ENCODE measurements around the gene RBM39. TPM values are rescaled to one million over a fixed set of nuclear protein-coding genes. Genes with fewer than 3 reads are reported as not detected.

Gene RBM39
- total RNA-seq, 1 experiment from 2014 or later: 282 TPM

DNA sequence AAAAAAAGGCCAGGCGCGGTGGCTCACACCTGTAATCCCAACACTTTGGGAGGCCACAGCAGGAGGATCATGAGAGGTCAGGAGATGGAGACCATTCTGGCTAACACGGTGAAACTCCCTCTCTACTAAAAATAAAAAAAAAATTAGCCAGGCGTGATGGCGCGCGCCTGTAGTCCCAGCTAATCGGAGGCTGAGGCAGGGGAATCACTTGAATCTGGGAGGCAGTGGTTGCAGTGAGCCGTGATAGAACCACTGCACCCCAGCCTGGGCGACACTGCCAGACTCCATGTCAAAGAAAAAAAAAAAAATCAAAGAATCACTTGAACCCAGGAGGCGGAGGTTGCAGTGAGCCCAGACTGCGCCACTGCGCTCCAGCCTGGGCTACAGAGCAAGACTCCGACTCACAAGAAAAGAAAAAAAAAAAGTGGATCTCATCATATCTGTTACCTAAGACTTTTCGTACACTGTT lies 4.2 kb downstream of the RBM39 start:
- H3K9me3 ChIP-seq (ENCODE audit: control insufficient read depth, insufficient read depth, low read depth, low read length): no peaks in the 10 kb centered on the region
- no peak overlapping the region for H3K27ac ChIP-seq (ENCODE audit: low read length)
- no peak overlapping the region for H3K4me3 ChIP-seq (ENCODE audit: low read depth in 2 of 2, low read length in 2 of 2)
- DNase-seq (ENCODE audit: low read depth, low spot score) (no peak), ATAC-seq (no peak)
- CTCF ChIA-PET: no interaction called here
- in situ Hi-C loops (cut with HindIII; ENCODE audit: low pct_unique_long_range_greater_than_20kb, low sequenced_read_pairs) (no loop called here), intact Hi-C loops (cut with micrococcal nuclease; ENCODE audit: unreplicated experiment) (no loop called here)
- TF ChIP-seq POLR2AphosphoS5 (IDR thresholded peaks at IDR 0.05; ENCODE audit: low read depth, low read length) (no peak), TCF7L2 (IDR thresholded peaks at IDR 0.05; ENCODE audit: low read depth, low read length) (no peak), SIN3A (IDR thresholded peaks at IDR 0.05; ENCODE audit: borderline replicate concordance, insufficient read depth, low read depth, low read length) (no peak)
- TF ChIP-seq, protein P1, sequence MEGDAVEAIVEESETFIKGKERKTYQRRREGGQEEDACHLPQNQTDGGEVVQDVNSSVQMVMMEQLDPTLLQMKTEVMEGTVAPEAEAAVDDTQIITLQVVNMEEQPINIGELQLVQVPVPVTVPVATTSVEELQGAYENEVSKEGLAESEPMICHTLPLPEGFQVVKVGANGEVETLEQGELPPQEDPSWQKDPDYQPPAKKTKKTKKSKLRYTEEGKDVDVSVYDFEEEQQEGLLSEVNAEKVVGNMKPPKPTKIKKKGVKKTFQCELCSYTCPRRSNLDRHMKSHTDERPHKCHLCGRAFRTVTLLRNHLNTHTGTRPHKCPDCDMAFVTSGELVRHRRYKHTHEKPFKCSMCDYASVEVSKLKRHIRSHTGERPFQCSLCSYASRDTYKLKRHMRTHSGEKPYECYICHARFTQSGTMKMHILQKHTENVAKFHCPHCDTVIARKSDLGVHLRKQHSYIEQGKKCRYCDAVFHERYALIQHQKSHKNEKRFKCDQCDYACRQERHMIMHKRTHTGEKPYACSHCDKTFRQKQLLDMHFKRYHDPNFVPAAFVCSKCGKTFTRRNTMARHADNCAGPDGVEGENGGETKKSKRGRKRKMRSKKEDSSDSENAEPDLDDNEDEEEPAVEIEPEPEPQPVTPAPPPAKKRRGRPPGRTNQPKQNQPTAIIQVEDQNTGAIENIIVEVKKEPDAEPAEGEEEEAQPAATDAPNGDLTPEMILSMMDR (IDR thresholded peaks at IDR 0.05): no peak
- POLR2A ChIA-PET: interaction anchor here (0.7 kb wide), 2 partner anchors 29 to 31 kb away, joined by 5 to 11 read pairs; no protein-coding TSS in a partner anchor
- no peaks in the 10 kb centered on the region for H3K27me3 ChIP-seq (ENCODE audit: control insufficient read depth, insufficient read depth, low read length)
- no TSS peak for BruUV-seq (replicated peaks)
- H3K4me1 ChIP-seq (ENCODE audit: control insufficient read depth, insufficient read depth, low read length): peaks cover 24% of the 10 kb centered on the region; the same call in 1 of the 2 replicates
- peaks cover 70% of the 10 kb centered on the region for H3K36me3 ChIP-seq (ENCODE audit: control insufficient read depth, insufficient read depth, low read length)

DNA sequence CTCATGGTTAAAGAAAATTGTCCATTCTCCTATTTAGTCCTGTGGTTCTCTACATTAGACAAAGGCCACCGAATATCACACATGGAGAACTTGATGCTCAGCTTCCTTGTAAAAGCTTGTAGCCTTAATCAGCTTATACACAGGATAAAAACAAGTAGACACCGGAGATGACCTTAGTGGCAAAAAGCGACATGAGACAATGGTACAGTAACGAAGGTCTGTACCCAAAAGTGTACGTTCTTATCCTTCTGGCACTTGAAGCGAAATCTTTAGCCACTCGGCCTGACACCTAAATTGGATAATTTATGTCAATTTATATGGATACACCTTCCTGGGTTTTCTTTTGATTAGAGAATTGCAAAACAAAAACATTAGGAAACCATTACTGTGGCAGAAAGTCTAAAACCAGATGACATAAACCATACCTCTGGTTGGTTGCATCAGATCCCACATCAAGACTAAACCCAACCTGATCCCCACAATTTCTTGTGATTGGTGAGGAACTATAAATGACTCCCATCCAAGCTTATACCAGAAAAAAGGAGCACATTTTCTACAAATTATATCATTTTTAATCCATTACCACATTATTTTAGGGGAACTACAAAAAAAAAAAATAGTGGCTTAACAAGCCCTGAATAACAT lies 6.1 kb downstream of the RBM39 start:
- no peak for ATAC-seq
- Histone ChIP-seq H3K4me3 (ENCODE audit: low read depth in 2 of 2, low read length in 2 of 2) (no peak overlapping the region), H3K4me1 (ENCODE audit: control insufficient read depth, insufficient read depth, low read length) (peaks cover 23% of the 10 kb centered on the region; the same call in 1 of the 2 replicates), H3K36me3 (ENCODE audit: control insufficient read depth, insufficient read depth, low read length) (peaks cover 86% of the 10 kb centered on the region), H3K27ac (ENCODE audit: low read length) (0 out of 2 replicates have a peak overlapping the region, but pooled peaks have one; percentile 23), H3K27me3 (ENCODE audit: control insufficient read depth, insufficient read depth, low read length) (no peaks in the 10 kb centered on the region), H3K9me3 (ENCODE audit: control insufficient read depth, insufficient read depth, low read depth, low read length) (no peaks in the 10 kb centered on the region)
- ChIA-PET CTCF (no interaction called here), POLR2A (interaction anchor here (0.6 to 0.7 kb wide), 2 partner anchors 151 to 608 kb away, joined by 3 to 4 read pairs; no protein-coding TSS in a partner anchor)
- TF ChIP-seq SIN3A (IDR thresholded peaks at IDR 0.05; ENCODE audit: borderline replicate concordance, insufficient read depth, low read depth, low read length) (no peak), POLR2AphosphoS5 (IDR thresholded peaks at IDR 0.05; ENCODE audit: low read depth, low read length) (no peak), TCF7L2 (IDR thresholded peaks at IDR 0.05; ENCODE audit: low read depth, low read length) (no peak)
- TF ChIP-seq, protein P2, sequence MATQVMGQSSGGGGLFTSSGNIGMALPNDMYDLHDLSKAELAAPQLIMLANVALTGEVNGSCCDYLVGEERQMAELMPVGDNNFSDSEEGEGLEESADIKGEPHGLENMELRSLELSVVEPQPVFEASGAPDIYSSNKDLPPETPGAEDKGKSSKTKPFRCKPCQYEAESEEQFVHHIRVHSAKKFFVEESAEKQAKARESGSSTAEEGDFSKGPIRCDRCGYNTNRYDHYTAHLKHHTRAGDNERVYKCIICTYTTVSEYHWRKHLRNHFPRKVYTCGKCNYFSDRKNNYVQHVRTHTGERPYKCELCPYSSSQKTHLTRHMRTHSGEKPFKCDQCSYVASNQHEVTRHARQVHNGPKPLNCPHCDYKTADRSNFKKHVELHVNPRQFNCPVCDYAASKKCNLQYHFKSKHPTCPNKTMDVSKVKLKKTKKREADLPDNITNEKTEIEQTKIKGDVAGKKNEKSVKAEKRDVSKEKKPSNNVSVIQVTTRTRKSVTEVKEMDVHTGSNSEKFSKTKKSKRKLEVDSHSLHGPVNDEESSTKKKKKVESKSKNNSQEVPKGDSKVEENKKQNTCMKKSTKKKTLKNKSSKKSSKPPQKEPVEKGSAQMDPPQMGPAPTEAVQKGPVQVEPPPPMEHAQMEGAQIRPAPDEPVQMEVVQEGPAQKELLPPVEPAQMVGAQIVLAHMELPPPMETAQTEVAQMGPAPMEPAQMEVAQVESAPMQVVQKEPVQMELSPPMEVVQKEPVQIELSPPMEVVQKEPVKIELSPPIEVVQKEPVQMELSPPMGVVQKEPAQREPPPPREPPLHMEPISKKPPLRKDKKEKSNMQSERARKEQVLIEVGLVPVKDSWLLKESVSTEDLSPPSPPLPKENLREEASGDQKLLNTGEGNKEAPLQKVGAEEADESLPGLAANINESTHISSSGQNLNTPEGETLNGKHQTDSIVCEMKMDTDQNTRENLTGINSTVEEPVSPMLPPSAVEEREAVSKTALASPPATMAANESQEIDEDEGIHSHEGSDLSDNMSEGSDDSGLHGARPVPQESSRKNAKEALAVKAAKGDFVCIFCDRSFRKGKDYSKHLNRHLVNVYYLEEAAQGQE (IDR thresholded peaks at IDR 0.05; ENCODE audit: insufficient read depth in 1 of 2, low read depth in 2 of 2, low read length in 1 of 2): no peak
- TF ChIP-seq, protein P1 (IDR thresholded peaks at IDR 0.05): no peak
- DNase-seq (ENCODE audit: low read depth, low spot score): no peak
- no TSS peak for BruUV-seq (replicated peaks)
- intact Hi-C loops (cut with micrococcal nuclease; ENCODE audit: unreplicated experiment) (no loop called here), in situ Hi-C loops (cut with HindIII; ENCODE audit: low pct_unique_long_range_greater_than_20kb, low sequenced_read_pairs) (no loop called here)

Data from Panc1 (cell line).